Urothelium cell line (cell line): ENCODE measurements around the gene ELFN2.
A peak's percentile ranks its signal among the peaks of the same experiment; 100 is the strongest.
"Not testable (repeated sequence)": the region's sequence is repeated elsewhere in the genome, so short reads cannot be mapped to it uniquely, and the experiment has no call there.

Experiments used
- DNase-seq: peaks from one replicate; pipeline ENCODE4 v3.0.0; 2011; ENCODE audit warnings: low spot score, mixed read lengths
- FAIRE-seq: peaks from 2 replicates; lab custom pipeline; 2011; peaks lifted over from hg19 to GRCh38; lab: Jason Lieb, UNC

Gene ELFN2

GRCh38 chr22:37340331-37341262 lies 86.7 kb downstream of the ELFN2 start:
- DNase-seq (no peak), FAIRE-seq (no peak)

DNA sequence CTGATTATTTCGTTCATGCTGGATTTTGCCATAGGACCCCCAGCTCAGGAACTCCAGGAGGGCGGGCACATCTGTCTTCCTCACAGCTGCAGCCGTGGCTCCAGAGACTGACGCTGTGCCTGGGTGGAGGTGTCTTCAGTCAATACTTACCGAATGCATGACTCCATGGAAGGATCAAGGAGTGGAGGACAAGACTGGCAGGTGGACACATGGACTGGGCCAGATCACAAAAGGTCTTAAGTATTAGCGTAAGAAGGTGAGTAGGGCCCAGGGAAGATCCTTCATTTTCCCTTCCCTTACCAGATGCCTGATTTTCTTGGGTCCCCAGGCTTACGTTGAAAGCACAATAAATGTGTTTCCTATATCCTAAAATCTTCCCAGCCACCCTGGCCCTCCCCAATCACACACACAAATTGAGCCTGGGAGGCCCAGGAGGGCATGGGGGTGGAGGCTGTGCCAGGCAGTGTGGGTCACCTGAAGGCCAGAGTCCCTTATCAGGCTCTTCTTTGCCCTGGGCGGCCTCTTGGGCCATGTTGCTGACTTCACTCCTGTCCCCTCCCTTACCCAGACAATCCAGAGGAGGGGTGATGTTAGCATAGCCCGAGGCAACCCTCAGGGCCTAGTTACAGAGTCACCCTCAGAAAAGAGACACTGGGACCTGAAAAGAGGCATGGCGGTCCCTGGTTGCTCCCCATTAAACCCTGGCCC lies 88.6 kb downstream of the ELFN2 start:
- no peak for FAIRE-seq
- DNase-seq: no peak

GRCh38 chr22:37337204-37337943 lies 89.9 kb downstream of the ELFN2 start:
- FAIRE-seq (peak; percentile 59), DNase-seq (no peak)

GRCh38 chr22:37336579-37336978 lies 90.7 kb downstream of the ELFN2 start:
- DNase-seq (no peak), FAIRE-seq (no peak)

DNA sequence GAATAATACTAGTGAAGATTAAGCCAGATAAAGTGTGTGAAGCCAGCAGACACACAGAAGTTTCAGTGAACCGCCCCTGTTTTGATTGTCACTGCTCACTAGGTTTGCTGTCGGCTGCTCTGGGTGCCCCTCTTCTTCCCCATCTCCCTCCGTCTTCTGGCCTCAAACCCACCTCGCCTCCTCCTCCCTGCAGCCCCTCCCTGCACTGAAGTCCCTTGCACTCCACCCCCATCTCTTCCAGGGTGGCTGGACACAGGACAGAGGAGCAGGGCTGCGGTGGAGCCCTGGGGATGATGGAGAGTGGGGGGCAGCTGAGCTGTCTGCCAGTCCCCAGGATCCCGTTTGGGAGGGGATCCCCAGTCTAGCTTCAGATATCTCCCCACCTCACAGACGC lies 91.5 kb downstream of the ELFN2 start:
- no peak for FAIRE-seq

DNA sequence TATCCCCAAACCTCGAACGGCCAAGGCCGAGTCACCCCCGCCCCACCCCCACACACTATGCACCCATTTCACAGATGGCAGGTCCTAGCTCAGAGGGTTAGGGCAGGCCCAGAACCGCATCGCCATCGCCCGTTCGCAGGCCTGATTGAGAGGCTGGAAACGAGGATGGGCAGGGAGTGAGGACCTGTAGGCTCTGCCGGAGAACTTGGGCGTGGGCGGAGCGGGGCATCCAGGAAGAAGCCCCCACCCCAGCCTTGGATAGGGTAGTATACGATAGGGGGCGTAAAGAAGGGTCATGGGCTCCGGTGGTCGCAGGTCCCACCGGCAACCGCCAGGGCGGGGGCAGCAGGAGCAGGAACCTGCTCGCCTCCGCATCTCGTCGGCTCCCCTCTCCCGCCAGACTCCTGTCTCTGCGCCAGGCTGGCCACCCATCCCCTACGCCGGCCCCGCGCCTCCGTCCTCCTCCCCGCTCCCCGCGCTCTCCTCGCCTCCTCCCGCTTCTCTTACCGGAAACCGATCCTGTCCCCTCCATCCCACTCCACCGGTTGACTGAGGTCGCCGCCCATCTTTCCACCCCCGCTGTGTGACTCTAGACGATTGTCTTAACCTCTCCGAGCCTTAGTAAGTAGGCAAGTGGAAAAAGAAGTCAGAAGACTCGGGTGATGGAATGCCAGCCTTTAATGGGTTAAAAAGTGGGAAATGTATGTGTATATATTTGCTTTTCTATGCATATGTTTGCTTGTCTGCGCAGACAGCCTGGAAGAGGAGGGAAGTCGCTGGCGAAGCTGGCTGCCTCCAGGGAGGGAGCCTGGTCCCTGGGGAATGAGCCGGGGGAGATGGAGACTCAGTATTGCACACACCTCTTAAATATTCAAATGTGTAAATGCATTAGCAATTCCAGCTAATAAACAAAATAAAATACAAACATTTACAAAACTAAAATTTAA lies 92.1 kb downstream of the ELFN2 start:
- FAIRE-seq: no peak
- no peak for DNase-seq

More for the DNA sequence above, 91.5 kb downstream of the ELFN2 start:
- DNase-seq: no peak

DNA sequence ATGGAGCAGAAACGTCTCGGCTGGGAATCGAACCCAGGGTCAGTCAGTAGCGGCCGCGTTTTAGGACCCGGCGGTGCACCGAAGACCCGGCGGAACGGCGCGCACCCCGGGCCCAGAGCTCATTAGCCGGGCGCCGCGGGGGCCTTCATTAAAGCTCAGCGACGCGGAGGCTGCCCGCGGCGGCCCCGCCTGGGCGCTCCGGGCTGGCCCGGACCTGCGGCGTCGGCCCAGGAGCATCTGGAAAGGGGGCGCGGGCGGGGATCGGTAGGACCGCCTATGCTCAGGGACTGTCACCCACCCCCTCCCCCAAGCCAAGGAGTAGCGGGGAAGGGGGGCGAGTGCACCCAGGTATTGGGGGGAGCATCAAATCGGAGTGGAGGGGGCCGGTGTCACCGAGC lies 92.8 kb downstream of the ELFN2 start:
- DNase-seq: no peak

DNA sequence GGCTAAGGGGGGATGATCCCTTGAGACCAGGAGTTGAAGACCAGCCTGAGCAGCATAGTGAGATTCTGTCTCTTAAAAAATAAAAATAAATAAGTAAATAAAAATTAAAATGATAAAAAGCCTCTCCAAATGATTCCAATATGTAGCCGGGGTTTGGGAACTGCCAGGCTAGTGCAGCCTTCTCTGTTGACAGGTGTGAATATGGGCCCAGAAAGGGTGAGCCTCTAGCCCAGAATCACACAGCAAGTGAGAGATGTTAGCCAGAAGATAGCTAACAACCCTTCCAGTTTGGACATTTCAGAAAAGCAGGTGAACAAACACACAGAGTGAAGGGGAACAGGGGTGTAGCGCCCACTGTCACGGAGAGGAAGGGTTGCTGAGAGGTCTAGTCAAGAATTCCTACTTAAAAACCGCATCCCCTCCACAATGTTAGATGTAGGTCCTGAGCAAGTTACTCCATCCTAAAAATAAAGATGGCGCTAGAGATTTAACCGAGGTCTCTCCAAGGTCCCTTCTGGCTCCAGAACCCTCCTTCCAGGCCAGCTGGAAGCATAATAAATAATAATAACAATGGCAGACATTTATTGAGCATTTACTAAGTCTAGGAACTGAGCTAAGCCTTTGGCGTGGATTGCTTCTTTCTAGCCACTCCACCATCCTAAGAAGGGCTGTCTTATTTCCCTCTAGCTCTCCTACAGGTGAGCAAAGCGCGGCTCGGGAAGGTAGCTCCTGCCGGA lies 93.4 kb downstream of the ELFN2 start:
- FAIRE-seq (no peak), DNase-seq (no peak)

More for the DNA sequence above, 92.8 kb downstream of the ELFN2 start:
- no peak for FAIRE-seq

- DNase-seq: no peak
- peak; percentile 5 for FAIRE-seq
These were observed 95.3 kb downstream of the ELFN2 start for GRCh38 chr22:37331856-37332536.

DNA sequence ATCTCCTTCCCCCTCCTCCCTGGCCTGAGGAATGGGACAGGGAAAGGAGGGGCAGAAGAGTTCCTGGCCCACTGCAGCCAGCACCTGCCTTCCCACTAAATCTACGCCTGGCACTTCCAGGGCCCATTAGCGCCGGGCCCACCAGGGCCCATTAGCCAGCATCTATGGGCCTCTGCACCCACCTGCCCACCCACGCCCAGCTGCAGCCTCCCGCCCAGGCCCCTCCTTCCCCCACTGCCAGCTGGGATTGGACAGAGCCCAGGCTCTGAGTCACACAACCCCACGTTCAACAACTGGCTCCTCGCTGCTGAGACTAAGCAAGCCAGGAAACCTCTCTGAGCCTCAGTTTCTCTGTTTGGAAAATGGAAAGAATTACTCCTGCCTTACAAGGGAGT lies 96.2 kb downstream of the ELFN2 start:
- FAIRE-seq (peak; percentile 80), DNase-seq (peak; percentile 91)

DNA sequence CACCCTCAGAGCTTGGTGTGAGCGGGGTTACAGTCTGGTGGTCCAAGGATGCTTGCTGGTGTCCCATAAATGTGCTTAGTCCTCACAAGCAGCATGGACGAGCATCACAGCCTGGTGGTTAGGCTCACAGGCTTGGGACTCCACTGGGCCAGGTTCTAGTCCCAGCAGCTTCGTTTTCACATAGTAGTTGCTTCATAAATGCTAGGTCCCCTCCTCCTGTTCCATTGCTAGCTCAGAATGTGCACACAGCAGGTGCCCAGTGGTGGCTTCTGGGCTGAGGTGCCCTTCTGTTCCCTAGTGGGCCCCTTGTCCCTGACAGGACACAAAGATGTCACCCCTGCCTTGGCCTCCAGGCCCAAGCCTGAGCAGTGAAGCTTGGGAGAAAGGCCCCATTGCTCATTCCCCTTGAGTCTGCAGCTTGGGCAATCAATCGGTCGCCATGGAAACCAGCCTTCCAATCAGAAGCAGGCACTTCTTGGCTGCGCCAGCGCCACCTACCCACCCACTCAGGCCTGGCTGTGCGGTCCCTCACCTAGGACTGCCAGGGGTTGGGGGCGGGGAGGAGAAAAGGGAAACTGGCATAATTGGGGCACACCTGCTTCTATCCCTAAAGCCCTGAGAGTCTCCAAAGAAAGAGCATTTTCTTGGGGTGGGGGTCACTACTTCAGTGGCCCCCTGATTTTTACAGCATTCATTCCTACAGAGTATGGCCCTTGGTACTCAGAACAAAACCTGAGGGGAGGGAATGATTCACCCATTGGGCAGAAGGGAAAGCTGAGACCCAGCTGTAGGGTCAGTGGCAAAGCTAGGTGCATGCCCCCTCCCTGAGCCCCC lies 96.9 kb downstream of the ELFN2 start:
- DNase-seq (peak; percentile 87), FAIRE-seq (peak; percentile 94)

GRCh38 chr22:37329238-37330140 lies 97.8 kb downstream of the ELFN2 start:
- peak; percentile 98 for FAIRE-seq
- DNase-seq: peak; percentile 87

- not testable (repeated sequence) for FAIRE-seq, DNase-seq
These were observed 98.6 kb downstream of the ELFN2 start for GRCh38 chr22:37328538-37329237.

GRCh38 chr22:37328017-37328416 lies 99.3 kb downstream of the ELFN2 start:
- FAIRE-seq (peak; percentile 32), DNase-seq (peak; percentile 87)

DNA sequence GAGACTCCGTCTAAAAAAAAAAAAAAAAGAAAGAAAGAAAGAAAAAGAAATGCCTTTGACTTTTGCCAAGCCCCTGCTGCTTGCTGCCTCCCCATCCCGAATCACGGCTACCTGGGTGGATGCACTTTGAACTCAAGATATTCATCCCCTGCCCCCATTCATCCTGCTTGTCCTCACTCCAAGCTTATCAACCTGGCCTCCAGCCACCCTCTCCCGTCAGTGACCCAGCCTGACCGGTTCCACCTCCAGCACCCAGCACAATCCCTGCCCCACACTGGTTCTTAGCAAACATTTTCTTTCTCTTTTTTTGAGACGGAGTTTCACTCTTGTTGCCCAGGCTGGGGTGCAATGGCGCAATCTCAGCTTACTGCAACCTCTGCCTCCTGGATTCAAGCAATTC lies 100.6 kb downstream of the ELFN2 start:
- DNase-seq (no peak), FAIRE-seq (no peak)

- DNase-seq: no peak
- no peak for FAIRE-seq
These were observed 102.3 kb downstream of the ELFN2 start for GRCh38 chr22:37325039-37325395.
